ENCODE measurements around the gene ALOX12B. TPM values are rescaled to one million over a fixed set of nuclear protein-coding genes. Genes with fewer than 3 reads are reported as not detected.

The ALOX12B gene
- total RNA-seq, 4 donors from 2014 or later = not detected

DNA sequence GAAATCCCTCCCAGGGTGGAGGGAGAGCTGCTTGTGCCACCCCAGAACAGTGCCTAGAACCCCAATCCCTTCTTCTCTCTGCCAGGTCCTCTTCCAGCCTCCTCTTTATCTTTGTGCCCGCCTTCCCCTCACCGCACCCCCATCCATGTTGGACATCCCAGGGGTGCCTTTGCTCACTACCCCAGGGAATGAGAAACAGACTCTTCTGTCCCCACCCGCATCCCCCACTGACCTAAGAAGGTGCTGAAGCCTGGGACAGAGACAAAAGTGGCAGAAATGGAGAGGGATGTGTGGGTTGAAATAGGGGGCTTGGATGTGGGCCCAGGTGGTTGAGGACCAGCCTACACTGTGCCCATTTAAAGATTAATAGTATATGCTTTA, 31.7 kb downstream of the ALOX12B start:
- no peak overlapping the region for H3K4me3 ChIP-seq
- 77 to 80% methylated on average over 3 of the region's 3 CpGs for WGBS, 2 donors
- no peak for DNase-seq (ENCODE audit: low spot score in 2 of 2)
- H3K27me3 ChIP-seq = peaks cover 0 to 33% of the 10 kb centered on the region in 2 donors
- H3K9me3 ChIP-seq = no peaks in the 10 kb centered on the region
- H3K36me3 ChIP-seq = no peaks in the 10 kb centered on the region
- peak overlapping the region in 3 of 4 donors; percentile 24 to 72 (median 60) for H3K27ac ChIP-seq
- H3K4me1 ChIP-seq = peaks cover 0 to 20% (median 3%) of the 10 kb centered on the region in 4 donors
- no peak for TF ChIP-seq EP300 (IDR thresholded peaks at IDR 0.05)
- TF ChIP-seq, protein P1, sequence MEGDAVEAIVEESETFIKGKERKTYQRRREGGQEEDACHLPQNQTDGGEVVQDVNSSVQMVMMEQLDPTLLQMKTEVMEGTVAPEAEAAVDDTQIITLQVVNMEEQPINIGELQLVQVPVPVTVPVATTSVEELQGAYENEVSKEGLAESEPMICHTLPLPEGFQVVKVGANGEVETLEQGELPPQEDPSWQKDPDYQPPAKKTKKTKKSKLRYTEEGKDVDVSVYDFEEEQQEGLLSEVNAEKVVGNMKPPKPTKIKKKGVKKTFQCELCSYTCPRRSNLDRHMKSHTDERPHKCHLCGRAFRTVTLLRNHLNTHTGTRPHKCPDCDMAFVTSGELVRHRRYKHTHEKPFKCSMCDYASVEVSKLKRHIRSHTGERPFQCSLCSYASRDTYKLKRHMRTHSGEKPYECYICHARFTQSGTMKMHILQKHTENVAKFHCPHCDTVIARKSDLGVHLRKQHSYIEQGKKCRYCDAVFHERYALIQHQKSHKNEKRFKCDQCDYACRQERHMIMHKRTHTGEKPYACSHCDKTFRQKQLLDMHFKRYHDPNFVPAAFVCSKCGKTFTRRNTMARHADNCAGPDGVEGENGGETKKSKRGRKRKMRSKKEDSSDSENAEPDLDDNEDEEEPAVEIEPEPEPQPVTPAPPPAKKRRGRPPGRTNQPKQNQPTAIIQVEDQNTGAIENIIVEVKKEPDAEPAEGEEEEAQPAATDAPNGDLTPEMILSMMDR (IDR thresholded peaks at IDR 0.05) = no peak
- no peak for TF ChIP-seq POLR2A (IDR thresholded peaks at IDR 0.05)

DNA sequence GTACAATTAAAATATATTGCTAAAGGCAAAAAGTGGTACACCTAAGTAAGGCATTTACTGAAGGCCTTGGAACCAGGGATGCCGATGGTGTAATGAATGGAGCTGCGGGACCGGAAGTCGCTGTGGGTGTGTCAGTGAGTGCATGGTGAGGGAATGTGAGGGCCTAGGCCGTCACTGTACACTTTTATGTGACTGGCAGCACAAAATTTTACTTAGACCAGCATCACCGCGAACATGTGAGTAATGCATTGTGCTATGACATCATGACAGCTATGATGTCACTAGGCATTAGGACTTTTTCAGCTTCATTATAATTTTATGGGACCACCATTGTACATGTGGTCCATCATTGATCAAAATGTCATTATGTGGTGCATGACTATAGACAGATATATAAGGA, 33.9 kb downstream of the ALOX12B start:
- H3K4me1 ChIP-seq = peaks cover 0 to 10% (median 3%) of the 10 kb centered on the region in 4 donors
- H3K4me3 ChIP-seq = no peak overlapping the region
- no peaks in the 10 kb centered on the region for H3K36me3 ChIP-seq
- 90 to 96% methylated on average over 7 of the region's 7 CpGs for WGBS, 2 donors
- H3K27ac ChIP-seq = no peak overlapping the region
- H3K27me3 ChIP-seq = peaks cover 0 to 19% of the 10 kb centered on the region in 2 donors
- no peak for DNase-seq (ENCODE audit: low spot score in 2 of 2)
- H3K9me3 ChIP-seq = no peaks in the 10 kb centered on the region
- TF ChIP-seq EP300 (IDR thresholded peaks at IDR 0.05) = no peak
- TF ChIP-seq, protein P1 (IDR thresholded peaks at IDR 0.05) = no peak

DNA sequence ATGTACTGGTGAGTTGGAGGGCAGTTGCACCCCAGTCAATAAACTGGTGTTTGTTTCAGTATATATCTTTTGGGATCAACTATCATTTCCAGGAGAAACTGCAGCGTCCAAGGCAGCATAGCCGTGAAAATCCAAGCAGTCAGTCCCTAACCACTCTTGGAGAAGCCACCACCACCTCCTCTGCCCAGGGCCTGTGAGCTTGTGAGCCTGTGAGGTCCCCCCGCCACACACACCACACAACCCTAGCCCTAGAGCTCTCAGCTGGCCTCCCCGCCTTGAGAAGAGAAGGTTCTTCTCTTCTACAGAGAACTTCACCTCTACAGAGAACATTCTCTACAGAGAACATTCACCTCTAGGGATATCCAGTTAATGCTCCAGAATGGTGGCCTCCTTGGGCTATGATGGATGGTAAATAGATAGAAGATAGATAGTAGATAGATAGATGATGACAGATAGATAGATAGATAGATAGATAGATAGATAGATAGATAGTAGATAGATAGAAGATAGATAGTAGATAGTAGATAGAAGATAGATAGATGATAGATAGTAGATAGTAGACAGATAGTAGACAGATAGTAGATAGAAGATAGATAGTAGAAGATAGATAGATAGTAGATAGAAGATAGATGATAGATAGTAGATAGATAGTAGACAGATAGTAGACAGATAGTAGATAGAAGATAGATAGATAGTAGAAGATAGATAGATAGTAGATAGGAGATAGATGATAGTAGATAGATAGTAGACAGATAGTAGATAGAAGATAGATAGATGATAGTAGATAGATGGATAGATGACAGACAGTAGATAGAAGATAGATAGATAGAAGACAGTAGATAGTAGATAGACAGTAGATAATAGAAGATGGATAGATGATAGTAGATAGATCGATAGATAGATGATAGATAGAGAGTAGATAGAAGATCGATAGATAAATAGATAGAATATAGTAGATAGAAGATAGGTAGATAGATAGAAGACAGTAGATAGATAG, 35.0 kb downstream of the ALOX12B start:
- H3K4me1 ChIP-seq = peaks cover 0 to 5% (median 3%) of the 10 kb centered on the region in 4 donors
- WGBS, 2 donors = 85 to 94% methylated on average over 6 of the region's 6 CpGs
- H3K27me3 ChIP-seq = peaks cover 0 to 13% of the 10 kb centered on the region in 2 donors
- H3K9me3 ChIP-seq = no peaks in the 10 kb centered on the region
- H3K36me3 ChIP-seq = no peaks in the 10 kb centered on the region
- H3K4me3 ChIP-seq = no peak overlapping the region
- no peak for DNase-seq (ENCODE audit: low spot score in 2 of 2)
- TF ChIP-seq EP300 (IDR thresholded peaks at IDR 0.05) (no peak), POLR2A (IDR thresholded peaks at IDR 0.05) (no peak)
- TF ChIP-seq, protein P1 (IDR thresholded peaks at IDR 0.05) = no peak
- no peak overlapping the region for H3K27ac ChIP-seq

DNA sequence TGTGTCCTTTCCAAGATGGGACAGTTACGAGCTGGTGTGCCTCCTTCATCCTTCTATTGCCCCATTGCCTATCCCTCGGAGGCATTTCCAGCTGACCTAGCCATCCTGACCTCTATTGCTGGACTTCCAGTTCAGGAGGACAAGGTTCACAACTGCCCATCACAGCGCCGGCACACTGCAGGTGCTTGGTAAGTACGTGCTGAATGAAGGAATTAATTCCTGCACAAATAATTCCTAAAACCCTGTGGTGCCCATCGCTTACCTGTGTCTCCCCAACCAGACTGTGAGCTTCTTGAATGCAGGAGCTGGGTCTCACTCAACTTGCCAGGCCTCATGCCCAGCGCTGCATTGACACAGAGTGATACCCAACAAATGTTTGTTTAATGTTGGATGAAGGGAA, 35.7 kb downstream of the ALOX12B start:
- WGBS, 2 donors = 63 to 87% methylated on average over 7 of the region's 7 CpGs
- H3K4me1 ChIP-seq = peaks cover 0 to 5% (median 0%) of the 10 kb centered on the region in 4 donors
- TF ChIP-seq, protein P1 (IDR thresholded peaks at IDR 0.05) = no peak
- TF ChIP-seq EP300 (IDR thresholded peaks at IDR 0.05) (no peak), POLR2A (IDR thresholded peaks at IDR 0.05) (no peak)
- DNase-seq (ENCODE audit: low spot score in 2 of 2) = no peak
- no peak overlapping the region for H3K27ac ChIP-seq
- H3K27me3 ChIP-seq = peaks cover 0 to 18% of the 10 kb centered on the region in 2 donors
- H3K9me3 ChIP-seq = no peaks in the 10 kb centered on the region
- H3K36me3 ChIP-seq = no peaks in the 10 kb centered on the region
- no peak overlapping the region for H3K4me3 ChIP-seq

DNA sequence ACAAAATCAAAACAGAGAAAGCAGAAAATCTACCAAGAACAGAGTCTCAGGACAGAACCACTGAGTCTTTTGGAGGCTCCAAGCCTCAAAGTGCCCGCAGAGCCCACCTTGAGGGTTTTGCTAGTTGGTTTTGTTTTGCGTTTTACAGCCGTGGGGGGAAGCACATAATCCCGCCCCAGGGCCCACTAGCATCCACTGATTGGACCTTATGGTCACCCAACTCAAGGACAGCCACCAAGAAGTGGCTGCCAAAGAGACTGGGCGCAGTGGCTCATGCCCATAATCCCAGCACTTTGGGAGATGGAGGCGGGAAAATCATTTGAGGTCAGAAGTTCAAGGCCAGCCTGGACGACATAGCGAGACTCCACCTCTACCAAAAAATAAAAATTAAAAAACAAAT, 38.8 kb downstream of the ALOX12B start:
- H3K4me3 ChIP-seq = no peak overlapping the region
- H3K9me3 ChIP-seq = no peaks in the 10 kb centered on the region
- no peak overlapping the region for H3K27ac ChIP-seq
- no peaks in the 10 kb centered on the region for H3K4me1 ChIP-seq
- TF ChIP-seq EP300 (IDR thresholded peaks at IDR 0.05) = no peak
- TF ChIP-seq POLR2A (IDR thresholded peaks at IDR 0.05) = no peak
- TF ChIP-seq, protein P1 (IDR thresholded peaks at IDR 0.05) = no peak
- peaks cover 0 to 11% of the 10 kb centered on the region in 2 donors for H3K27me3 ChIP-seq
- H3K36me3 ChIP-seq = no peaks in the 10 kb centered on the region
- 81 to 82% methylated on average over 8 of the region's 8 CpGs for WGBS, 2 donors
- DNase-seq (ENCODE audit: low spot score in 2 of 2) = no peak

Measured in tibial nerve (tissue), 4 donors.